SIG-M5 treated with dmso at 0.1 percent for 504 hours (cell line): ENCODE data around the gene APBA2.

Experiments used
- DNase-seq: peaks from one replicate; lab custom pipeline; 2025; ENCODE audit not compliant: unreplicated experiment; lab: John Stamatoyannopoulos, UW

APBA2 gene

DNA sequence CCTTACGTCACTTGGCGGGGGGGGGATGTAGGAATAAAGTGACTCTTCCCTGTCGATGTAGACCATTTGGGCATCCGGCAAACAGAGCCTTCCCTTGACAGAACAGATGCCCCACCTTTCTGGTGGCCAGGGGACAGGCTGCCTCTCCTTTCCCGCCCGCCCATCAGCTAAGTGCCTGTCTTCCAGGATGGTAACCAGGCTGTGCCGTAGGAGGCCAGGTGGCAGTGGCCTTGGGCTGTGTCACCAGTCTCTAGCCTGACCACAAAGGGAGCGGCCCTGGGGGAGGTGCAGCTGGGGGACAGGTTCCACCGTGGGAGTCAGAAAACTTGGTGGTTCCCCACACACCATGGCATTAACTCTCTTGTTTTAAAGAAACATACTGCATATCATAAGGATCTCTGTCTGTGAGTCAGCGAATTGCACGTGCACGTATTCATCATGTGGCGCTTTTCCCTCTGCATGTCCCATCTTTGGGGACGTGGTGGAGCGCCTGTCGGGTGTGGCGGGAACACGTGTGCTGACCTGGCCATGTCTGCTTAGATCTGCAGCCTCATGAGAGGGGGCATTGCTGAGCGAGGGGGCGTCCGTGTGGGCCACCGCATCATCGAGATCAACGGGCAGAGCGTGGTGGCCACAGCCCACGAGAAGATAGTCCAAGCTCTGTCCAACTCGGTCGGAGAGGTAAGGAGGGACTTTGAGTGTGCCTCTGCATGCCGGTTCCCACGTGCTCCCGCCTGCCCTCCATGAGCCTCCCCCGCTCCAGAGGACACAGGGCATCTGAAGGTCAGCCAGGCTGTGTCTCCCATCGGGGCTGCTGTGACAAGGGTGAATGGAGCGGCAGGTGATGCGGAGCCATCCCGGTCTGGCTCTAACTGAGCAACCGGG lies 227.8 kb downstream of the APBA2 start:
- no peak for DNase-seq

DNA sequence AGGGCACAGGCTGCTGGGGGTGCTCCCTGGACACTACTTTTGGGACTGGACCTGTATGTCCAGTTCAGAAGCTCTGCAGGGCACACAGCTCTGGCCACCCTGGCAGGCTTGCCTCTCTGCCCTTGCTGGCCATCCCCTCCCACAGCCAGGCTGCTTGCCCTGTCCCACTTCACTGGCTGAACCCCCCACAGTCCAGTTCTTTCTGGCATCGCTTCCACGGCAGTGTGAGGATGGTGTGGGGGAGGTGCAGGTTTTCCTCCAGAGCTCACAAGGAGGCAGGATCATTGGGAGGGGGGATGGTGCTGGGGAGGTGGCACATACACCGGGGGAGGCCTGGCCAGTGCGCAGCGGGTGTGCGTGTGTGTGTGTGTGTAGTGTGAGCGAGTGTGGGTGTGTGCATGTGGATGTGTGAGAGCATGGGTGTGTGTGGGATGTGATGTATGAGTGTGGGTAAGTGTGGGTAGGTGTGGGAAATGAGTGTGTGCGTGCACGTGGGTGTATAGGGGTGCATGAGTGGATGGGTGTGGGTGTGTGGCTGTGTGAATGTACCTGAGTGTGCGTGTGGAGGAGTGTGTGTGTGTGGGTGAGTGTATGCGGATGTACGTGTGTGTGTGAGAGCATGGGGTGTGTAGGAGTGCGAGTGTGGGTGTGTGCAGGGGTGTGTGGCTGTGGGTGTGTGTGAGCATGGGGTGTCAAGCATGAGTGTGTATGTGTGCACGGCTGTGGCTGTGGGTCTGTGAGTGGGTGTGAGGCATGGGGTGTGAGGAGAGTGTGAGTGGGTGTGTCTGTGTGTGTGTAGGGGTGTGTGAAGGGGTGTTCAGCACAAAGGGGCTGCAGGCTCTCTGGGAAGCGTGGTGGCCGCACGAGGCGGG lies 228.7 kb downstream of the APBA2 start:
- DNase-seq = no peak

DNA sequence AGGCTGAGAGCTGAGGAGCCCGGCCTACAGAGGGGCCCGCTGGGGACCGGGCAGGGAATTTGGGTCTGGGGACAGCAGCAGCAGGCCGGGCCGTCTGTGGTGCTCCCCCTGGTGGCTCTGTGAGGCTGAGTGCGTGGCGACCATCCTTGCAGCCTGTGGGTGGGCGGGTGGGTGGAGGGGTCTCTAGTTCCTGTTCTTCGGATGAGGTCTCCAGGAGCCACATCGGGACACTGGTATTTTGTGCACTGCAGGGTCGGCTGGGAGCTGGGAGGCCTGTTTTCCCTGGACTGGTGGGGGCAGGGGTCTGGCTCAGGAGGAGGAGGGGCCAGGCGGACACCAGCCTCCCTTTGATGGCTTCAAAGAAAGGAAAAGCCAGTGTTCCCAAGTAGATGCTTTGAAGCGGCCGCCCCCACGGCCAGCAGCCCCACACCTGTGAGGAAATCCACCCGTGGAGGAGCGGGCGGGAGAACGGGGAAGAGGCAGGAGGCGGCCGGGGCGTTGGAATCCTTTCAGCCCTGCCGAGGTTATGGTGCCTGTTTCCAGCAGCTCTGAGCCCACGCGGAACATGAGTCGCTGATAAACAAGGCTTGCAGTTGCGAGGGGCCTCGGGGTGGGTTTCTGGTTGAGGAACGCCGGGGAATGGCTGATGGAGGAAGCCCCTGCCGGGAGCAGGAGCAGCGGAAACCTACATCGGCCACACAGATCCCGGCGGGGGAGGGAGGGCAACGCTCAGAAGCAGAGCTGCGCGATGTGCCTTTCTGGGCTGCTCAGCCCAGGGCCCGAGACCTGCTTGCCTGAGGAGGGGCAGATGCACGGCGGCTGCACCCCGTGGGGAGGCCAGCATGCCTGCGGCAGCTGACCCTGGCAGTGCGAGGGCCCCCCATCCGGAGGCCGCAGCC lies 229.6 kb downstream of the APBA2 start:
- no peak for DNase-seq

DNA sequence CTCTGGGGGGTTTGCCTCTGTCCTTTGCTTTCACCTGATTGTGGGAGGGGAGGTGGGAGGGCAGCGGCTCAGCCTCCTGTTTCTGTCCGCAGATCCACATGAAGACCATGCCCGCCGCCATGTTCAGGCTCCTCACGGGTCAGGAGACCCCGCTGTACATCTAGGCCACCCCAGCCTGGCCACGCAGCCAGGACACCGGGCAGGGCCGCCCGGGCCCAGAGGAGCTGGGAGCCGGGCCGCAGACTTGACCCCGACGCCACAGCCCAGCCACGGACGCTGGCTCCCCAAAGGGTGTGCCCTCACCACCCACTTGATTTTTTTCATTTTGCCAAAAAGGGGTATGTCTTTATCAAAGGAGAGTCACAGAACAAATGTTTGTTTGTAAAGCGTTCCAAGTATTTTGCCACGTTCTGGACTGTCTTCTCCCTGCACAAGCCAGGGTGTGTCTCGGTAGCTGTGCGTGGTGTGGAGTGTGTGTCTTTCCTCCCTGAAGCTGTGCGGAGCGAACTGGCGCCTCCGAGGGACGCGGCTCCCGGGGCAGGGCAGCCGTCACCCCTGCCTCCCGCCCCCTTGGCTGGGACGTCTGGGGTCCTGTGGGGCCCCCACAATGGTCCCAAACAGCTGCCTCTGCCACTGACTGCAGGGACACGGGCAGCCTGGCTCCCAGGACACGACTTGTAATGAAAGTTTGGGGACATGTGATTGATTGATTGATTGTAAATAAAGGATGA lies 231.4 kb downstream of the APBA2 start:
- DNase-seq = no peak

DNA sequence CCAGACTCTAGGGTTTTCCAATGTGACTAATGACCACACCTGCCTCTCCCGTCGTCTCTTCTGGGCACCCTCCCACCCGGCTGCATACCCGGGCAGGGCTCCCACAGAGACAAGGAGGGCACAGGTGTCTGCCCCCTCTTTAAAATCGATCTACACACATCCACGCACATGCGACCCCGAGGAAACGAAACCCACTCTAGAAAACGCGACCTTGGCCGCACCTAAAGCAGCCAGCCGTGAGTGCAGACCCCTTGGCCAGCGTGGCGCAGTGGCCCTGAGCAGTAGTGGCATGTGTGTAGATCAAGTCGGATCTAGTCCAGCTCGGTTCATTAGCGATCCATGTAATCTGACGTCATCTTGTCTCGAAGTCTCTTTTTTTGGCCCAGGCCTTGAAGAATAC lies 232.0 kb downstream of the APBA2 start:
- no peak for DNase-seq

DNA sequence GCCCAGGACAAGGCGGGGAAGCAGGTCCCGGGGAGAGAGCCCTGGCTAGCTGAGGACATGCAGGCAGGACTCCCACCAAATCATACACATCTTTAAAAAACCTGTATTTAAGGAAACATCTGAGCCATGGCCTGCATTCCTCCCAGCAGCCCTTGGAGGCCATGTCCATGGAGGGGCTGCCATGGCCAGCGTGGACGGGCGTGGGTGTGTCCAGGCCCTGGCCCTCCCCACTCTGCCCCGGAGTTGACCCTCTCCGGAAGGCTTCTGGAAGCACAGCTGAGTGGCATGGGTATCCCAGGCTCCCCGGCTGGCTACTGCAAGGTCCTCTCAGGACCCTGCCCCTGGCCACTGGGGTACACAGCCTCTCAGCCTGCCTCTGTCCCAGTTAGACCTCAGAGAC lies 234.1 kb downstream of the APBA2 start:
- DNase-seq = no peak

DNA sequence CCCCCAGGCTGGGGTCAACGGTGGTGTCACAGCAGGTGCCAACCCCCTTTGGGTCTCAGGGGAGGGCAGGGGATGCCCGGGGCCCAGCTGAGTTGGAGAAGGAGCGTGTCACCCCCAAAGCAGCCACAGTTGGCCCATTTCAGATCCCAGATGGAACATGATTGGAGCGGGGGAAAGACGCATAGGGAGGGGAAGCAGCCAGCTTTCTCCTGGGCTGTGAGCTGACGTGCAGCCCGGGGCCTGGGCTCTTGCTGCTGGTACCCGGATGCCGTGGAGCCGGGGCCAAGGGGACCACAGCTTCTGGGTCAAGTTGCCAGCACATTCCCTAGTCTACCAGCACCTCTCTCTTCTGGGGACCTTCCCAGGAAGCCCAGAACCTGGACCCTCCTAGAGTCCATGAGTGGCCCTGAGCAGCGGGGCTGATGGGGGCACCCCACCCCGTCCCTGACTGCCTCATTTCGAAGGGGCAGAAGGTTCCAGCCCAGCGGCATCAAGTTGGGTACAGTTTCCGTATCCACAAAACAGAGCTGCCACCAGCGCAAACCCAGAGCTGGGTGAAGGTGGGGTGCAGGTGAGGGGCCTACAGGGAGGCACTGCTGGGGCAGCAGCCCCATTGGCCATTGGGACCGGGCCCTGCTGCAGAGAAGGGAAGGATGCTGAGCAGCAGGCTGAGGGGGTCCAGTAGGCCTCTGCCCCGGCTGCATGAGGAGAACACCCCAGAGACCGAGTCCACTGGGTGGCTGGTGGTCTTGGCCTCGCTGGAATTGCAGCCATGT lies 235.0 kb downstream of the APBA2 start:
- DNase-seq = no peak

DNA sequence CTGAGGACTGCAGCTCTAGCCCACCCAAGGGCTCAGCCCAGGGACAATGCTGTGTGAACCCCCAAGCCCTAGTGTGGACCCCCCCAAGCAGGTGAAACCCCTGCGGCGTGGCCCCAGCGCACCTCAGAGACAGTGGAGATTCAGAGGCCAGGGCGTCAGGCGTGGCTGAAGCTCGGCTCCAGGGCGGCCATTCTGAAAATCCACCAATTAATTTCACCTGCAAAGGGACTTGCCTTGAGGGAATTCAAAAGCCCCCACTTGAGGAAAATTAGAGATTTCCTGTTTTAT lies 235.5 kb downstream of the APBA2 start:
- DNase-seq = no peak

DNA sequence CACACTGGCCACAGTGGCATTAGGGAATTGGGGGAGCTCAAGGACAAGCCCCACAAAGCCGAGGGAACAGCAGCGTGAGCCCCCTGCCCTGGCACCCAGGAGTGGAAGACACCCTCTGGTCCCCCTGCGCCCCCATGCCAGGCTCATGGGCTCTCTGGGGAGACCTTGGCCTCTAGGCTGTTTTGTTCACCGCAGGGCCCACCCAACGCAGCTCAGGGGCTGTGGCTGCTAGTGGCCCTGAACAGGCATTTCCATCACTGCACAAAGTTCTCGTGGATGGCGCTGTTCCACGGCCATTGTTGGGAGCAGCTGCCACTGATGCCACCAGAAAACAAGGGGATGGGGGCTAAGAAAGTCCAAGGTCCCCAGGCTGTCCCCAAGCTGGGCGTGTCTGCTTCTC lies 236.1 kb downstream of the APBA2 start:
- no peak for DNase-seq

DNA sequence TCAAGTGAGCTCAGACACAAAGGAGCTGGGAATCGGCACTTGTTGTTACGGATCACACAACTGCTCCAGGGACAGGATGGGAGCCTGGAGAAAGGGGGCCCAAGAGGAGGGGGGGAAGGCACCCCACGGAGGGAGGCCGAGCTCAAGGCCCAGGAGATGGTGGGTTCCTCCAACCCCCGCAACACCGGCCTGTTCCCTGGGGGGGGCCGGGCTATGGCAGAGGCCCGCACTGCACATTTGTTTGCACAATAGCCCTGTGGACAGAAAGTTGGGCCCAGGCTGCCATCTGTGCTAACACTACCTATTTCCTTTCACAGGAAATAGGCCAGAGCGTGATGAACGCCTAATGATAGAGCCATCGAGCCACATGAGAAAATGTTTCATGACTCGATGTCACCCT lies 236.7 kb downstream of the APBA2 start:
- no peak for DNase-seq

DNA sequence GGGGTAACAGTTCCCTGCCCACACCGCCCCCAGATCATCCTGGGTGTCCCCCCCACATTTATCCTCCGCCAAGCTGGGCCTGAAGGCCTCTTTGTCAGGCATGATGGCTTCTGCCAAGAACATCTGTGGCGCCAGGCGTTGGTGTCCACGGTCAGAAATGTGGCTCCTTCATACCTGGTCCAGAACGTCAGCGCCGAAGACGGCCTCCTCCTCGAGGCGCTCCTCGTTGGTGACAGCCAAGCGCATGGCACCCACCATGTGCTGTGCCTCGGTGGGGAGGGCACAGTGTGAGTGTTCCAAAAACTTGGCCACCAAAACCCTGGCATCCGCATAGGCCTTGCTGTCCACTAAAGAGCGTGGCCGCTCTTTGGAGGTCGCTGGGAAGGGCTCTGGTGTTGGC lies 237.4 kb downstream of the APBA2 start:
- DNase-seq = no peak

DNA sequence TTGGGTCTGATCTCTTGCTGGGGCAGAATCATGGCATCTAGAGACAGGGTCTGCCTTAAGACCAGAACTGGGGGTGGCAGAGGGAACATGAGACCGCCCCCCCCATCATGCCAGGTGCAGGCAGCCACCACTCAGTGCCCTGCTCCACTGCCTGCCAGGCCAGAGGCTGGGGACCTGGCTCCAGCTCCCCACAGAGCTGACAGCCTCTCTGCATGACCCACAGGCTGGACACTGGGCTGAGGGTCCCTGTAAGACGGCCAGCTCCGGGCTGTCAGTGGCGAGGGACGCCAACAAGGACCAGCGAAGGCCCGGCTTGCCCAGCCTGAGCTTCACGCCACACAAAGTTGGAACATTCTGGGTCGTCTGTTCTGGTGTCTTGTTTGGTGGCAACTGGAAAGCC lies 238.2 kb downstream of the APBA2 start:
- no peak for DNase-seq

DNA sequence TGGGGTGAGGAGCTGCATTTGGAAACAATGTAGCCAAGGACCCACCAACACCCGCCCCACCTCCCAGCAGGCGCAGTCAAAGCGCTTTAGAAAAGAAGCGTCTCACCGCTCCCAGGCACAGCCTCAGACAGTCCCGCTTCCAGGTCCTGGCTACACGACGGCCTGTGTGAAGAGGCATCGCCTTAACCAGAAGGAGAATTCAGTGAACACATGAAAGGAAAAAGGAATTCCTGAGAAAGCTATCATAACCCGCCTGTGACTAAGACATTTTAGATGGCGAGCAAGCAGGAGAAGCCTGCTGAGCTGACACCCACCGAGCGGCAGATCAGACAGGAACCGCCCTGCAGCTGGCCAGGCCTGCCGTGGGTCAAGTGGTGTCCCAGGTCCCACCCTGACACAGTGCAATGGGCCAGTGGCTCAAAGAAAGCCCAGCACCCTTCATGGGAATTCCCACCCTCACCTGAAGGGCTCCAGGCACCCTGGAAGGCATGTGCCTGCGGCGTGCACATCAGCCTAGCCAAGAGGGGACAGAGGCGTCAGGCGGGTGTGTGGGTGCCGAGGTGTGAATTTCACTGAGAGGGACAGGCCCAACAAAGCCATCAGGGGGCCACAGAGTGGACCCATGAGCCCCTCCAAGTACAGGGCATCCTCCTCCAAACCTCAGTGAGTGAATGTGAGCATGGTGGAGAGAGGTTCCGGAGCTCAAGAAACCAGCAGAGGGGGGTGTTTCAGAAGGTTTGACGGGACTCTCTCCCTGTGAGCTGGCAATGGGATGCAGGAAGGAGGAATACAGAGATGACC lies 239.0 kb downstream of the APBA2 start:
- no peak for DNase-seq

DNA sequence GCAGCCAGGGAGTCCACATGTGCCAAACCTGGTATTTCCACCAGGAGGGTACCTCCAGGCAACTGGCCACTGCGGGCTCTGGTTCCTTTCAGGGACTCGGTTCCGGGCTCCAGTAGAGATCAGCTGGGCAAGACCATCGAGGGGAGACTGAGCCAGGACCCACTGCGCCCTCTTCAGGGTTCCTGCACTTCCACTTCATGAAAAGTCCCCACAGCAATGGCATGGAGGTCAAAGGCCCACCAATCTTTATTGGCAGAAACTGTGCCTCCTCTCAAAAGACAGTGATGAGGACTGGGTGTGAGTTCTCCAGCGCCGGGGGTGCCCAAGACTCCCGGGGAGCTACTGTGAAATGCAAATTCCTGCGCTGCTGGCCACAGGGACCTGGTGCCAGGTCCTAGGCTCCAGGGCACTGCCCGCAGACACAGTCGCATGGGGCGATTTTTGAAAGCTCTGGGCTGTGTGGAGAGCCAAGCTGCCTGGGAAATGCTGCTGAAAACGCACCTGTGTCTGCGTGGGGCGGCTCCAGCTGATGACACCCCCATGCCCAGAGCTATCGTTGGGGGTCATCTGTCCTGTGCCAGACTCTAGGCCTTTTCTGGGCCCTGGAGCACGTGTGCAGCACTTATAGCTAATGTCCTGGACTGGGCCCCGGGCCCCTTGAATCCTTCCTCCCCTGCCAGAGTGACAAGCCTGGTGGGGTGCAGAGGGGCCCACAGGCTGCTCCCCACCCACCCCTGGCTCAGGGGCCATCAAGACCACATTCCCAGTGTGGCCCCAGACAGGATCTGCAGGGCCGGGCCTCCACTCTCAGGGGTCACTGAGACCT lies 239.8 kb downstream of the APBA2 start:
- no peak for DNase-seq

DNA sequence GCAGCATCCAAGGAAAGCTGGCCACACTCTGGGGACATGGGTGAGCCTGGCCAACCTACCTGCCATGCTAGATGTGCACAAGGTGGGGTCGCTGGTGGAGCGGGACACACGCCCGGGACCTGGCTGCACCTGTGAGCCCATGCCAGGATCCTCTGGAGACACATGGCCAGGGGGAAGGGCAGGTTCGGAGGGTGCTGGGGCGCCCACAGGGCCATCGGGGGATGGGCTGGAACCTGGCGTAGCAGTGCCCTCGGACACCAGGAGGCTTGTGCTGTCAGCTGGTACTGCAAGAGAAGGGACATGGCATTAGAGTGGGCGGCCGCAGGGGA lies 240.4 kb downstream of the APBA2 start:
- DNase-seq = no peak

DNA sequence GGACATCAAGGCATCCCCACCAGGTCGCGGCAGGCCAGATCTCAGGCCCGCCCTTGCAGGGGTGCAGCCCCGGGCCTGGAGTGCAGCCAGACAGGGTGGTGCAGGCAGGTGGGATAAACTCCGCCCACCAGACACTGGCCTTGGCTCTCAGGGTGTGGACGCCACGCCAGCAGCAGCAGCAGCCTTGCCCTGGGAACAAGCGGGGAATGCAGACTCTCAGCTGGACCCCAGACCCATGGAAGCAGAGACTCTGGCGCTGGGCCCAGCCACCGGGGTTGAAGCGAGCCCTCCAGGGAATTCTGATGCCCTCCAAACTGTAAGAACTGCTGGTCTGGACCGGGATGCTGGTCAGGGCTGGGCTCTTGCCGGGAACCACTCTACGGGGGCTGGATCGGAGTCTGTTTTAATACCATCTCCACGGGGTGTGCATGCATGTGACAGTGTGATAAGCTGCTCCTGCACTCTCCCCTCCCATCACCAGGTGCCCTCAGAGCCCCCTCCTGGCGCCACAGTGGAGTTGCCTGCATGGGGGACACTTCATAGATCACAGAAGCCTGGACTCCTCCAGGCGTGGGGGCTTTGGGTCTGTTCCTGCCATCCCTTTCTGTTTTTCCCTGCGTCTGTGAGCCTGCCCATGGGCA lies 241.2 kb downstream of the APBA2 start:
- DNase-seq = no peak

DNA sequence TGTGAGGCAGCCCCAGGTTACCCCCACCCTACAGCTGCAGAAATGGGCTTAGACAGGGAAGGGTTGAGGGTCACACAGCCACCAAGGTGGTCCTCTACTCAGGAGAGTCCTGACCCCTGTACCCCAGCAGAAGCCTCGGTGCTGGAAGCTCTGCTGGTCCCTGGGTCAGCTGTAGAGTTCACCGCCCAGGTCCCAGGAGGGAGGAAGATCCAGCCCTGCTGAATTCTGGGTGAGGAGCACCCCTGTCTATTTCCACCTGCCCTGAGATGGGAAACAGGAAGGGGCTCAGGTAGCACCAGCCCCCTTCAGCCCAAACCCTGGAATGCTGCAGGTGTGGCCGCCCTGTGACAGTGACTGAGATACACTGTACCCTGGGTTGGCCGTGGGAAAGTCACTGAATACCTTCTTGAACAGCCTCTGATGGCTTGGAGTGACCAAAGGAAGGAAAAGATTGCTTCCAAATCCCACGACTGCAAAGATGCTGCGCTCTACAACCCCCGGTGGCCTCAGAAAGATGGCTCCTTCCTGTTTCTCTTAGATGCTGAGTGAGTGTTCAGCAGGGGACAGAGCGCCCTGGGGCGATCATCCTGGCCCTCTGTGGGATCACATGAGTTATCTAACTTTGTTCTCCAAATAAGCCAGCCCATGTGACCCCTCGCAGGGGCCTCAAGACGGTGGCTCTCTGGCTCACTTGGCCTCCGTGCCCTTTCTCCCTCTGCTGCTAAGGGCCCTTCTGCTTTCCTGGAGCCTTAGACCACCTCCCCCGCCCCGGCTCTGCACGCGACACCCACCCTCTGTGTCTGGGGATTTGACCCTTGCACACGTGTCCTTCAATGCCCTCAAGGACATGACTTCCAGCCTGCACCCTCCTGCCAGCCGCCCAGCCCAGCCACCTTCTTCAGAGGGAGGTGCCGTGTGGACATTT lies 242.0 kb downstream of the APBA2 start:
- DNase-seq = no peak
